Stimulated activated CD8-positive, alpha-beta memory T cell treated with anti-CD3 and anti-CD28 coated beads, Interleukin-12 subunit alpha, Interleukin-12 subunit beta, amount 100 ng/mL, for 24 hours (primary cell): ENCODE results near the gene LHPP.

Experiments used
- DNase-seq: peaks from one replicate; pipeline ENCODE4 v3.0.0-alpha.2; 2020; ENCODE audit errors: extremely low read depth

LHPP gene

GRCh38 chr10:124447751-124448466 is 13.7 kb upstream of the LHPP start:
- no peak for DNase-seq

GRCh38 chr10:124448696-124449169 is 12.9 kb upstream of the LHPP start:
- DNase-seq: no peak

- DNase-seq: no peak
These were observed 12.2 kb upstream of the LHPP start for GRCh38 chr10:124449170-124450011.

- DNase-seq: no peak
These were observed 11.4 kb upstream of the LHPP start, which contains the start of gene NKX1-2 for GRCh38 chr10:124450012-124450782. Gene NKX1-2 (minus strand): TSS chr10:124450035. CDS start chr10:124449943, 92 bp downstream.

- no peak for DNase-seq
These were observed 10.9 kb upstream of the LHPP start for GRCh38 chr10:124450783-124451057.

GRCh38 chr10:124451276-124451675 is 10.3 kb upstream of the LHPP start:
- no peak for DNase-seq

- no peak for DNase-seq
These were observed 7.5 kb upstream of the LHPP start for GRCh38 chr10:124453960-124454610.

GRCh38 chr10:124455441-124455840 is 6.2 kb upstream of the LHPP start:
- no peak for DNase-seq

GRCh38 chr10:124458473-124458872 is 3.1 kb upstream of the LHPP start:
- no peak for DNase-seq

- no peak for DNase-seq
These were observed 2.7 kb upstream of the LHPP start for GRCh38 chr10:124458889-124459288.

- DNase-seq: no peak
These were observed 2.2 kb upstream of the LHPP start for GRCh38 chr10:124459395-124459794.

GRCh38 chr10:124460144-124460543 is 1.5 kb upstream of the LHPP start:
- DNase-seq: no peak

- DNase-seq: no peak
These were observed 699 bp downstream of the LHPP start for GRCh38 chr10:124462348-124462695.

- no peak for DNase-seq
These were observed 2.7 kb downstream of the LHPP start for GRCh38 chr10:124464028-124464965.

- DNase-seq: no peak
These were observed 3.6 kb downstream of the LHPP start for GRCh38 chr10:124465003-124465776.

GRCh38 chr10:124465777-124466488 is 4.3 kb downstream of the LHPP start:
- no peak for DNase-seq

- DNase-seq: no peak
These were observed 5.5 kb downstream of the LHPP start for GRCh38 chr10:124467165-124467564.

GRCh38 chr10:124468624-124469023 is 7.0 kb downstream of the LHPP start:
- DNase-seq: no peak

GRCh38 chr10:124469956-124470484 is 8.4 kb downstream of the LHPP start:
- no peak for DNase-seq
